GM21381 (cell line): ENCODE results near the gene TLE7.

Source experiments
- ATAC-seq: cut with Tn5 transposase; IDR thresholded peaks from one replicate; pipeline ENCODE4 v1.9.1; 2021; ENCODE audit warnings: mild to moderate bottlenecking, moderate library complexity; ENCODE audit not compliant: unreplicated experiment

The TLE7 gene

DNA sequence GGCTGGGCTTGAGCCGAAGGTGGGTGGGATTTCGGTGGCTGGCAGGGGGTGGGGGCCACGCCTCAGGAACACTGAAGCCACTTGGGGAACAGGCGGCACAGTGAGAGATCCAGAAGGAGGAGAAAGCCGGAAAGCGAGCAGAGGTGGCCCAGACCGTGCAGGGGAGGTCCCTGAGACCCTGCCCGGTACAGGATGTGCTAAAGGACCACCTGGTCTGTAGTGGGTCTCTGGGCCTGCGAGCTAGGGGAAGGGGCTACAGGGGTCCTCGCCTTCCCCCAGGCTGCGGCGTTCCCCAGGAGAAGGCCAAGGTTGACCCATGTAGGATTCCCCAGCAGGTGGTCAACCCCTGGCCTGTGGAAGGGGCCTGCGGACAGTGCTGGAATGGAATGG, at the start of gene TLE7:
Gene TLE7, minus strand, starts transcription at position 4 of the 390 bp plus-strand sequence. CDS start 8,730 bp downstream, outside the sequence.
- no peak for ATAC-seq

DNA sequence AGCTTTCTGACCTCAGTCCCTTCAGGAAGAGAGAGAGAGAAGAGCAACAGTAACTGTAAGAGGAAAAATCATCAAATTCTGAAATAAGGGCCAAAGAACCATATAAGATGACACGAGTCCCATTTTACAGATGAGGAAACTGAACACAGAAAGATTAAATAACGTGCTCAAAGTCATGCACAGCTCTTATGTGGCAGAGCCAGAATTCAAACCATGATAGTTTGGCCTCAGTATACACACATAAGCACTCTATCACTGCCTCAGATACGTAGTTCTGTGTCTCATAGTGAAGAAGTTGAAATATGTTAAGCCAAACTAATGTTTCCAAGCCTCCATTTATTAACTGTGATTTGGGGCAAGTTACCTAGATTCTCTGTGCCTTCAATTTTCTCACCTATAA, 49.2 kb upstream of the TLE7 start:
- ATAC-seq, result no peak

DNA sequence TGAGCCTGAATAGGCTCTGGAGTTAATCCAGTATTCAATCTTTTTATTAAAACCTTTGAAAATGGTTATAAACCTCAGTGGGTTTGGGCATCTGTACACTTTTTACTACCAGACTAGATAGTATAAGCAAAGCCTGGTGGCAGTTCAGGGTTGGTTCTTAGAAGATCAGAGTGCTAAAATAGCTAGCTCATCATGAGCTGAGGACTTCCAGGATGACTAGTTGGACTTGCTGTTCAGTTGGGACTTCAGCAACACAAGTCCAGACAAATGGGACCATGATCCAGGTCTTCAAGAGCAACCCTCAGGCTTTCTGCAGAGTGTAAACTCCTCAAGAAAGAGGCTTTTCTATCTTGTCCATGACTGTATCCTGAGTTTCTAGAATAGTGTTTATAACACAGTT, 48.5 kb upstream of the TLE7 start:
- ATAC-seq, result no peak

DNA sequence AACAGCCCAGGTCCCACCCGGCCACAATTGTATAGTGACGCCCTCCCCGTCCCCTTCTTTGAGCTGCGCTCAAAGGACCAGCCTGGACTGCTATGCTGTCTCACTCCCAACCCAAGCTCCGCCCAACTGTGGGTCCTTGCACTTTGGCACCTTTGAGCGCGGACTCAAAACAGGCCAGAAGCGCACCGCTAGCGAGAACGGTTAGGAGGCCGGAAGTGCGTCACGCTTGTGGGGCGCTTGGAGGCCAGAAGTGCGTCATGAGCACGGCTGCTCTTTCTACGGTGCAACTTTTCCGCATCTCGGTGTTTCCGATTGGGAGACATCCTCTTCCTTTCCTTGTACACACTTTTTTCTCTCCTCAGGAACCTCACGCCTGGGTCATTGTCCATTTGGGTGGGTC, 47.3 kb upstream of the TLE7 start, which contains the start of gene ZNF19:
Gene ZNF19, minus strand, starts transcription at position 203 of the 400 bp plus-strand sequence. CDS start 7,210 bp downstream, outside the sequence.
- ATAC-seq, result no peak

DNA sequence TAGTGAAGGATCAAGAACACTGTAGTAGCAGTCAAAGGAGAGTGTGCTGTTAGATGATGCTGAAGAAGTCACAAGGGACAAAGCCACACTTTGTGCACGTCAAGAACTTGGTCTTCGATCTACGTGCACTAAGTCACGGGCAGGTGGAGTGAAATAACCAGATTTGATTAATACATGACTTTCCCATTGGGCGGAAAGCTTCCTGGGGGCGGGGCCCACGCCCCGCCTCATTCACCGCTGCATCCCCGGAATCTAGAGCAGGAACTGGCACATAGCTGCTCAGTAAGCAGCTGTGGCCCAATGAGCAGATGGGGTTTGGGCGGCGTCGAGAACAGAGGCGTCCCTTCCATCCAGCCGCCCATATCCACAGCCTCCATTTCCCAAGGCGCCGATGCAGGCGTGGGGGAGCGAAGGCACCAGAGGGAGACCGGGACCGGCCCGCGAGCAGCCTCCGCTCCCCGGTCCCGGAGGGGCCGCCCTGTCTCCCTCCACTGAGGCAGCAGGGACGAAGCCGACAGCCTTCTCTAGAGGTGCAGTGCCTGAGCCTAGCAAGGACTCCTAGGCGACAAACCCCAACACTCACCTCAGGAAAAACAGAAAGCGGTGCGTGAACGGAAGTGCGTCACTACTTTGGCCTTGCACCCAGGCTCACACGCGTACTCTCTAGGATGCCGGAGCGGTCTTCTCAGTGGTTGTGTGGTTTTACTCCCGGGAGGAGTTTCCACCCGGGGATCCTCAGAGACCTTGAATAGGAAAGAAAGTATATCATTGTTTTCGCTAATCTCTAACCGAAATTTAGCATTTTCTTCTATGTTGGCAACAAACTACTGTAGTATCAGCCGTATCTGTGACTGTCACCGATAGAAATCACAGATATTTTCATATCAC, 42.4 kb upstream of the TLE7 start:
- peak; percentile 89 for ATAC-seq

- ATAC-seq, result no peak
Observed at GRCh38 chr16:71482569-71482968, 40.7 kb upstream of the TLE7 start.

GRCh38 chr16:71480956-71481355, 39.1 kb upstream of the TLE7 start:
- no peak for ATAC-seq

DNA sequence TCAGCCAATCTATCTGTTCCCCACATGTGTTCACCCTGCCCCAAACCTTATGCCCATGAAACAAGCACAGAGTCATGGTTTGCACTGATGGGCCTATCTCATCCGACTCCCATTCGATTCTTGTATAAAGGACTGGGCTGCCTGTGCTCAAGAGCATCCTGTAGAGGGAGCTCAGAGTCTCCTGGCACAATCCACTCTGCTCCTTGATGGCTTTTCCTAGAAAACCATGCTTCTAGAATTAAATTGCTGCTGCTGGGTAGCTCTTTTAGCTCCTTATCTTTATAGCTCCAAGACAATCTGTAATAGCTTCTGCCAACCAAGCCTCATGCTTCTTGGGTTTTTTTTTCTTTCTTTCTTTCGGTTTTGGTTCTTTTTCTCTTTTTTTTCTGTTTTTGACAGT, 37.6 kb upstream of the TLE7 start:
- ATAC-seq, result no peak

DNA sequence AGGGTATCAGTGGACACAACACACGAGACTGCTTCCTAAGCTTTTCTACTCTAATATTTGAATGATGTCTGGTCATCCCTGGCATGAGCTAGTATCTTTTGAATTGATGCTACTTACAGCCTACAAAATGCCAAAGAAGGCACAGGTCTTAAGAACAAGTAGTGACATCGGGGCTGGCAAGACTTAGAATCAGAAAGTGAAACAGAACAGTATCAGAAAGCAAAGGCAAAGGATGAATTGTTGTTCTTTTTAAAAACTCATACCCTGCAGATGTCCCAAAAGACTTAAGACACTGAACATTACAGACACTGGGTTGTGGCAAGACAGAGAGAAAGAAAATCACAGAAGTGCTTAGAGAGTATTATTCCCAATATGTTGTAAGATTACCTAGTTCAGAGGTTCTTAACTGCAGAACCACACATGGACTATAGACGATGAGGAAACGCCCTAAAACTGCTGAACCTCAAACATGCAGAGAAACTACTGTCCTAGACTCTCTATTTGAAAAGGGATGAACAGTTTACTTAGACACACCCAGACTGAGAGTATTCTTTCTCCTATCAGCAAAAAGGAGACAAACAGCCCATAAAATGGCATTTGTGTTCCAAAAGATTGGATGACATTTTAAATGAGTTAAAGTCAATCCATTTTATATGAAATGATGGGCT, 34.7 kb upstream of the TLE7 start:
- no peak for ATAC-seq

DNA sequence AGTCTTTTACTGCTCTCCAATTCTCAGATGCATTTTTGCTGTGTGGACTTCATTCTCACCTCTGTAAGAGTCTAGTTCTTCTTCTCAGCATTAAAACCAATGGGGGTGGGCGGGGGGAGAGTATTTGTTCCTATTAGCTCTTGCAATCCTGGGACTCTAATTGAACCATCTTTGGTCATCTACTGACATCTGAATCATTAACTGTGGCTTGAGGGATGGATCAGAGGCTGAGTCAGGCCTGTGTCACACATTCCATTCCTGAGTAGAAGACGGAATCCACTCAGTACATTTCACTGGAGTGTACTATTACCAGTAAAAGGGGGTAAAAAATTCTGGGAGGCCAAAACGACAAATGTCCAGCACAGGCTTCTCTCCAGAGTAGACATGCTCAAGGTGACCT, 33.0 kb upstream of the TLE7 start:
- ATAC-seq, result no peak

DNA sequence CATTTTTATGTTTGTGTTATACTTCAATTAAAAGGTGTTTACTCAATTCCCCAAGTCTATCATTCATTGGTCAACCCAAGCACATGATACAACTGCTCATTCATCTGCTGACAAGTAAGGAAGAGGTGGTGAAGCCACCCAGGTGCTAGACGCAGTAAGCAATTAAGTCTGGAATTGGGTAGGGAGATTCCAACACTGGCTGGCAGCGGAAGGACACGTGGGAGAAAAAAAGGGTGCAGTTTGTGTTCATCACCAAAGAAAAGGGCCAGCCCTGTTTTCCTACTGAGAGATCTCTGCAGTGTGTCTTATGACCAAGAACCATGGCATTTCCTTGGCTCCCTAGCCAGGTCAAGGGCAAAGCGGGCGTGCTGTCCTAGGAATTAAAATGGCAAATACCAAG, 32.0 kb upstream of the TLE7 start:
- no peak for ATAC-seq

GRCh38 chr16:71472931-71473330, 31.1 kb upstream of the TLE7 start:
- no peak for ATAC-seq

DNA sequence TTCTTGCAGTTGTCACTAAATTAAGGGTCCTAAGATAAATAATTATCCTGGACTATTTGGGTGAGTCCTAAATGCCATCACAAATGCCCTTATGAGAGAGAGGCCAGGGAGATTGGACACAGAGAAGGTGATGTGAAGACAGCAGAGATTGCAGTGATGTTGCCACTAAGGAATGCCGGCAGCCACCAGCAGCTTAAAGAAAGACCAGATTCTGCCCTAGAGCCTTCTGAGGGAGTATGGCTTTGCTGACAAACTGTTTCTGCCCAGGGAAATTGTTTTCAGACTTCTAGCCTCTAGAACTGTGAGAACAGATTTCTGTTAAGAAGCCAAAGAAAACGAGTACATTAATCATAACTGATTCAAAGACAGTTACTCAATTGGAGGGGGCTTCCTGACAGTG, 30.2 kb upstream of the TLE7 start:
- no peak for ATAC-seq

DNA sequence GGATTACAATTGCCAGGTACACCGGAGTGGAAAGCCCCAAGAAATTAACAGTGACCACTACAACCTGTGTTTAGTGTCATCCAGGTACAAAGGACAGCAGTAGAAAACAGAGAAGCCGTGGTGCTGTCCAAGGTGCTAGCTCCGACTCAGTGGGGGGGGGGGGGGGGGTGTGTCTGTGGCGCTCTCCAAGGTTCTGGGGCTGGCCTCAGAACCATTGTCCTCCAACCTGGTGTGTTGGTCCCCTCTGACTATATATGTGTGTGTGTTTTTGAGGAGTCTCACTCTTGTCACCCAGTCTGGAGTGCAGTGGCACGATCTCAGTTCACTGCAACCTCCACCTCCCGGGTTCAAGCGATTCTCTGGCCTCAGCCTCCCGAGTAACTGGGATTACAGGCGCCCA, 26.0 kb upstream of the TLE7 start:
- no peak for ATAC-seq

GRCh38 chr16:71464231-71464630, 22.4 kb upstream of the TLE7 start:
- no peak for ATAC-seq

- ATAC-seq, result peak; percentile 97
Observed at GRCh38 chr16:71461686-71462648, 20.1 kb upstream of the TLE7 start, which contains the start of gene ZNF23. ZNF23 (minus strand) TSS chr16:71462247; CDS start chr16:71456796, 5,451 bp downstream.

- ATAC-seq, result no peak
Observed at GRCh38 chr16:71460941-71461340, 19.1 kb upstream of the TLE7 start.

DNA sequence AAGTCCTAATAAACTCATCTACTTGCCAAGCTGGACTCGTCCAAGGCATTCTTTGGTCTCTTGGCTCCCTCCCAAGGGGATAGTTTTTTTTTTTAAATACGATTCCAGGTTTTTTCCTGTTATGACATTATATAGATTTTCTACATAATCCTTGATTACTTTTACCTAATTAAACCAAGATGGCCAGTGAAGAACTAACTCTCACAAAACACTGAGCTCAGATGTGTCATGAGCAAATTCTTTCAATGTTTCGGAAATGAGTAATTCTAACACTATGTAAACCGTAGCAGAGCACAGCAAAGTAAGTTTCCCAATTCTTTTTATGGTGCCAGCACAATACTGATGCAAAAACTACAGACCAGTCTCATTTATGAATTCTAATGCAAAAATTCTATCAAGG, 18.4 kb upstream of the TLE7 start:
- no peak for ATAC-seq

DNA sequence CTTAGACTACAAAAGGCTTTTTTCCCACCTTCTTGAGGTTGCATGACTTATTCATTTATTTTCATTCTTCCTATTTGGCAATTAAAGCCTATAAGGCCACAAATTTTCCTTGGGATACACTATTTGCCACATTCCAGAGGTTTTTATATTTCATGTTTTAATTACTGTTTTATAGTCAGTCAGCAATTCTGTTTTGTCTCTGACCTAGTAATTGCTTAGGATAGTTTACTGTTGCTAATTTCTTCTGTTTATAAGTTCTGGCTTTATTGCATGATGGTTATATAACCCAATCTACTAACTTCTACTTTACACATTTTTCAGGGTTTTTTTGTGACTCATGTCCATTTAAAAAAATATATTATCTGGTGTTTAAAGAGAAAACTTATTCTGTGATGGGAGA, 17.7 kb upstream of the TLE7 start:
- no peak for ATAC-seq

DNA sequence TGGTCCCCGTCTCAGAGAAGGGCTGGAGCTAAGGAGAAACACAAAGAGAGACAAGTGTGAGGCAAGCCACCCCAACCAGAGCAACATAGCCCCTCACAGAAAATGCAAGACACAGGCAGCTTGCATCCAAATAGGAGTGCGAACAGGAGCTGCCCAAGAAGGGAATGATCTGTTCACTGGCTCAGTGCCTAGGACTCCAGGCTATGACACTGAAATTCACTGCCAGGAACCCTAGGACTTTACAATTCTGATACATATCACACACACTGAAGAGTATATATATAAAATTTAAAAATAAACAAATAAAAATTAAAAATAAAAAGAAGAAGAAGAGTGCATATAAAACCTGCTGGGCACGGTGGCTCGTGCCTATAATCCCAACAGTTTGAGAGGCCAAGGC, 14.9 kb upstream of the TLE7 start:
- no peak for ATAC-seq

DNA sequence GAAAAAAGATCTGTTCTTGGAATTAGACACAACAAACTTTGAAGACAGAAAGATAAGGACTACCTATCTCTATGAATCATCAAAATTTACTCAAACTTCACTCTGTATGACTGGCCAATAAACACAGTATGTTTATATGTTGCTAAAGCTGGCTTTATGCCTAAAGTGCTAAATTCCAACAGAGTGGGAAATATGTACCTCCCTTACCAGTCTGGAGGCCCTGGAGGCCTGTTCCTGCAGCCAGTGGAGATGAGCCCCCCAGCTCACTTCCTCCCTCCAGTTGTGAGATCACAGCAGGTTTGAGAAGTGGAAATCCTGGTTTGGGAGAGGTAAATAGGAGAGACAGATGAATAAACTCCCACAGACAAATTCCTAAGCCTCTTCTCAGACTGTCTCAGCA, 11.2 kb upstream of the TLE7 start:
- ATAC-seq, result no peak
